K562 (cell line): ENCODE measurements around the gene PITPNB. TPM values are rescaled to one million over a fixed set of nuclear protein-coding genes. Genes with fewer than 3 reads are reported as not detected.
A peak's percentile ranks its signal among the peaks of the same experiment; 100 is the strongest.

Experiments used
- ATAC-seq: fragments of 200-7000 bp; cut with Tn5 transposase; 3 replicates; pipeline ENCODE4 v1.9.1; 2020; ENCODE audit warnings: moderate library complexity
- BruUV-seq: library from RNA; stranded (reverse); fragments of 400-500 nt; replicated peaks from 2 replicates; lab custom pipeline; 2021; lab: Mats Ljungman, UMichigan
- CTCF ChIA-PET: fragments of 300-600 bp; formaldehyde crosslinking; extraction: SDS; loops from one replicate; lab custom pipeline; 2021; ENCODE audit warnings: low intra/inter-chr PET ratio; lab: Yijun Ruan, JAX
- POLR2A ChIA-PET: fragments of 300-600, 350-650 bp; sonication (Branson Sonifier 250); formaldehyde crosslinking; extraction: SDS; loops from one replicate; lab custom pipeline; 2021; ENCODE audit warnings: antibody characterized with exemption, inconsistent platforms; lab: Yijun Ruan, JAX
- DNase-seq, 4 experiments: peaks; one replicate each; pipeline versions ENCODE4 v3.0.0 to v3.0.0-alpha.2; 2011 to 2018; ENCODE audit warnings: low spot score in 3 of 4, mixed read lengths in 3 of 4; ENCODE audit errors: extremely low read depth in 1 of 4
- FAIRE-seq: peaks from 2 replicates; lab custom pipeline; 2011; peaks lifted over from hg19 to GRCh38; lab: Jason Lieb, UNC
- H2AFZ ChIP-seq: 2 replicates; pipeline ENCODE4 v1.6.0; 2011; ENCODE audit warnings: low read depth, low read length, control low read depth, inconsistent platforms
- H3K27ac ChIP-seq: fragments of 200-600 bp; 3 replicates; pipeline ENCODE4 v1.8.0; 2011; ENCODE audit warnings: low read depth, mild to moderate bottlenecking, control low read depth, inconsistent platforms, low read length, moderate library complexity, mixed read lengths; ENCODE audit errors: extremely low read depth
- H3K27me3 ChIP-seq, 2 experiments: fragments of 300-600 bp in 1 of 2; 2 replicates in 1 of 2; 3 replicates in 1 of 2; pipeline versions ENCODE4 v1.6.0 to v1.8.0; 2011; ENCODE audit warnings: inconsistent platforms in 2 of 2, low read length in 2 of 2, mild to moderate bottlenecking in 1 of 2, mixed read lengths in 1 of 2, moderate library complexity in 1 of 2; ENCODE audit not compliant: control insufficient read depth in 2 of 2, insufficient read depth in 2 of 2
- H3K36me3 ChIP-seq: fragments of 300-600 bp; 3 replicates; pipeline ENCODE4 v1.8.0; 2011; ENCODE audit warnings: mild to moderate bottlenecking, low read length, inconsistent platforms; ENCODE audit not compliant: control insufficient read depth, insufficient read depth
- H3K4me1 ChIP-seq, 2 experiments: fragments of 200-600 bp in 1 of 2; replicated peaks in 1 of 2; 2 replicates in 1 of 2; 3 replicates in 1 of 2; pipeline versions ENCODE4 v1.5.1 to v1.8.0; 2011; ENCODE audit warnings: inconsistent platforms in 2 of 2, low read length in 2 of 2, mild to moderate bottlenecking in 1 of 2, mixed read lengths in 1 of 2, moderate library complexity in 1 of 2; ENCODE audit not compliant: control insufficient read depth in 2 of 2, insufficient read depth in 2 of 2
- H3K4me2 ChIP-seq: 2 replicates; pipeline ENCODE4 v1.6.1; 2011; ENCODE audit warnings: low read length, control low read depth, inconsistent platforms, mixed read lengths; ENCODE audit not compliant: insufficient read depth
- H3K4me3 ChIP-seq: fragments of 200-600 bp; sonication (generic), shearing (Covaris generic); 2 replicates; pipeline ENCODE4 v1.5.1; 2016; ENCODE audit warnings: control low read depth, inconsistent platforms
- H3K79me2 ChIP-seq: fragments of 200-600 bp; 3 replicates; pipeline ENCODE4 v1.8.0; 2011; ENCODE audit warnings: low read length, inconsistent platforms; ENCODE audit not compliant: control insufficient read depth, insufficient read depth
- H3K9ac ChIP-seq, 2 experiments: 2 replicates each; pipeline versions ENCODE4 v1.6.0 to v1.6.1; 2011; ENCODE audit warnings: low read depth in 2 of 2, low read length in 2 of 2, control low read depth in 1 of 2, inconsistent platforms in 1 of 2, mild to moderate bottlenecking in 1 of 2, mixed read lengths in 1 of 2; ENCODE audit not compliant: insufficient read depth in 1 of 2
- H3K9me1 ChIP-seq: one replicate; pipeline ENCODE4 v1.6.0; 2011; ENCODE audit warnings: inconsistent platforms, mild to moderate bottlenecking, low read length, moderate library complexity; ENCODE audit not compliant: control insufficient read depth, insufficient read depth
- H3K9me3 ChIP-seq: replicated peaks from 2 replicates; pipeline ENCODE4 v1.5.1; 2011; ENCODE audit warnings: low read depth, low read length, inconsistent platforms; ENCODE audit not compliant: control insufficient read depth, insufficient read depth
- H4K20me1 ChIP-seq: replicated peaks from 2 replicates; pipeline ENCODE4 v1.6.1; 2011; ENCODE audit warnings: low read length, inconsistent platforms, mixed read lengths; ENCODE audit not compliant: control insufficient read depth, insufficient read depth
- RNF2 ChIP-seq: sonication (generic); IDR thresholded peaks from 2 replicates; pipeline ENCODE4 v1.6.1; 2016
- ZNF316 ChIP-seq: fragments of 450-650 bp; IDR thresholded peaks from 2 replicates; pipeline ENCODE4 v1.6.1; 2016
- WGBS: fragments of 100-300 bp; shearing (Covaris generic); methylation state at CpG from one replicate; pipeline ENCODE4 v1.1.6; 2016; ENCODE audit warnings: low coverage, mixed read lengths; ENCODE audit not compliant: insufficient coverage; ENCODE audit errors: missing lambda C conversion rate; 5-methylcytosine and 5-hydroxymethylcytosine counted together
- in situ Hi-C: fragments of 300-500 bp; cut with MboI; formaldehyde crosslinking; loops from 4 replicates; pipeline ENCODE4 v1.15.0; 2018; ENCODE audit warnings: inconsistent platforms, mixed read lengths
- intact Hi-C: fragments of 100-400 bp; cut with micrococcal nuclease; formaldehyde crosslinking; loops from 2 replicates; pipeline ENCODE4 v1.14.2; 2022
- polyA plus RNA-seq, 8 experiments: library from polyadenylated mRNA; depleted of rRNA in 4 of 8; stranded (reverse) in 5 of 8; unstranded in 3 of 8; fragments of >200 nt; fragmentation: Nextera tagmentation in 2 of 8; fragmentation: Illumina TruSeq in 1 of 8; extraction: Ambion mirVana in 2 of 8; extraction: Trizol in 1 of 8; gene quantifications; 2 replicates each; pipeline versions ENCODE4 v1.2.1 to v1.2.3, GENCODE V29; 2011 to 2014; ENCODE audit warnings: inconsistent platforms in 1 of 8, missing spikeins in 1 of 8
- total RNA-seq, 7 experiments: library from RNA; depleted of rRNA in 6 of 7; stranded (reverse); fragments of >200 nt in 6 of 7; fragmentation: Illumina TruSeq in 2 of 7; extraction: Trizol in 2 of 7; gene quantifications; 2 replicates each; pipeline versions ENCODE4 v1.2.1 to v1.2.3, GENCODE V29; 2011 to 2021; ENCODE audit warnings: low replicate concordance in 1 of 7
- TF ChIP-seq, protein P1 (sequence below), 2 experiments: fragments of 450-650 bp; IDR thresholded peaks; 2 replicates each; pipeline ENCODE4 v1.6.1; 2016
- TF ChIP-seq, protein P2 (sequence below): sonication (generic); formaldehyde crosslinking; IDR thresholded peaks from 2 replicates; pipeline ENCODE4 v1.8.1; 2023; ENCODE audit warnings: missing genetic modification reagents, mild to moderate bottlenecking, borderline replicate concordance
- TF ChIP-seq, protein P3 (sequence below): sonication (generic); formaldehyde crosslinking; IDR thresholded peaks from 2 replicates; pipeline ENCODE4 v1.8.1; 2022; ENCODE audit warnings: missing genetic modification reagents

The PITPNB gene
- total and polyA plus RNA-seq, 9 of the 15 experiments (the other 6 are each of a cell fraction or from before 2014, with no cell fraction given), result 13.1 to 52.4 (median 34.7) TPM

DNA sequence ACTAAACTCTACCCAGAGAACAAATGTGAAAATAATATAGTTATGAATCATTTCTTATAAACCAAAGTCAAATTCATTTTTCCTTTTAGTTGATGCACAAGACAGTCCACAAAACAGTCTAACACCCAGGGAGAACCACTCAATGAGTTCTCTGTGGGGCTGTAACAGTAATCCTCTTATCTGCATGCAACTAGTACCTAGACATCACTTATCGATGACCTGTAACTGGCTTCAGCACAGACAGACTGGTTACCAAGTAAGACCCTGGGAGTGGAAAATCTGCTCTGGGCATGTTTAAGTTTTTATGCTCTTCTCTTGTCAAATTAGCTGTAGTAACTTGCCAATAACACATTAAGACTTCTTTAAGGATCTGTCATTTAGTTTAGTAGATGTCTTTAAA lies 46.6 kb downstream of the PITPNB start:
- ATAC-seq (no peak), FAIRE-seq (no peak)
- Histone ChIP-seq H3K4me1 (no peaks in the 10 kb centered on the region; a peak in 1 of 5 replicates), H4K20me1 (no peaks in the 10 kb centered on the region), H3K4me2 (no peak overlapping the region), H3K9ac (no peak overlapping the region), H3K79me2 (peaks cover 4% of the 10 kb centered on the region; the same call in 1 of the 3 replicates), H3K9me1 (no peaks in the 10 kb centered on the region), H3K36me3 (peaks cover 69% of the 10 kb centered on the region)
- intact Hi-C loops (no loop called here), in situ Hi-C loops (no loop called here)
- WGBS, result 91% methylated on average over 1 of the region's 1 CpG
- TF ChIP-seq RNF2, result no peak
- TF ChIP-seq, protein P1, sequence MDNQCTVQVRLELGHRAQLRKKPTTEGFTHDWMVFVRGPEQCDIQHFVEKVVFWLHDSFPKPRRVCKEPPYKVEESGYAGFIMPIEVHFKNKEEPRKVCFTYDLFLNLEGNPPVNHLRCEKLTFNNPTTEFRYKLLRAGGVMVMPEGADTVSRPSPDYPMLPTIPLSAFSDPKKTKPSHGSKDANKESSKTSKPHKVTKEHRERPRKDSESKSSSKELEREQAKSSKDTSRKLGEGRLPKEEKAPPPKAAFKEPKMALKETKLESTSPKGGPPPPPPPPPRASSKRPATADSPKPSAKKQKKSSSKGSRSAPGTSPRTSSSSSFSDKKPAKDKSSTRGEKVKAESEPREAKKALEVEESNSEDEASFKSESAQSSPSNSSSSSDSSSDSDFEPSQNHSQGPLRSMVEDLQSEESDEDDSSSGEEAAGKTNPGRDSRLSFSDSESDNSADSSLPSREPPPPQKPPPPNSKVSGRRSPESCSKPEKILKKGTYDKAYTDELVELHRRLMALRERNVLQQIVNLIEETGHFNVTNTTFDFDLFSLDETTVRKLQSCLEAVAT (IDR thresholded peaks at IDR 0.05), result peak in 1 of 2 experiments; percentile 67; a peak in 2 of 4 replicates
- TF ChIP-seq ZNF316, result no peak
- TF ChIP-seq, all 486 proteins: peak for 1
- Histone ChIP-seq H3K9me3 (no peaks in the 10 kb centered on the region), H2AFZ (no peak overlapping the region), H3K27ac (no peak overlapping the region), H3K4me3 (no peak overlapping the region), H3K27me3 (no peaks in the 10 kb centered on the region)
- BruUV-seq, result no TSS peak
- DNase-seq, result no peak
- ChIA-PET CTCF (no interaction called here), POLR2A (no interaction called here)

DNA sequence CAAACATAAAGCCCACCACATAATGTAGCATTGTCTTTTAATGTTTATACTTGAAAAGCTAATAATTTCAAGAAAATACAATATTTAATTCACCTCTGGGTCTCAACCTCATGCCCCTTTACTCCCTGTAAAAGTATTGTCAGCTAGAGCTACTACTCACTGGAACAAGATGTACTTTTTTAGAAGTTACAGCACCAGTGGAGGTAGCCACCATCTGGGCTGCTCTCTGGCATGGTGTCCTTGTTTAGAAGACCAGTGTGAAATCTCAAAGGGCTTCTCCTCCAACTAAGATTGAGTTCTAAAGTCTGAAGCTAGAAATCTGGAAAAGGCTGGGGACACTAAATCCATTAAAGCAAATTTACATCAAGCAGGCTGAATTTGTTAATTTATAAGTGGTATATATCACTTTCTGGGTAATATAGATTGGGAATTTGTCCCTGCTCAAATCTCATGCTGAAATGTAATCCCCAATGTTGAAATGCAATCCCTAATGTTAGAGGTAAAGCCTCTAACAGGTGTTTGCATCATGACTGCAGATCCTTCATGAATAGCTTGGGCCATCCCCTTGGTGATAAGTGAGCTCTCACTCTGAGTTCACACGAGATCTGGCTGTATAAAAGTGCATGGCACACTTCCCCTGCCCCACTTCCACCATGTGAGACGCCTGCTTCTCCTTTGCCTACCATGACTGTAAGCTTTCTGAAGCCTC lies 47.6 kb downstream of the PITPNB start:
- intact Hi-C loops (no loop called here), in situ Hi-C loops (no loop called here)
- CTCF ChIA-PET, result no interaction called here
- Histone ChIP-seq H3K27ac (no peak overlapping the region), H3K4me2 (no peak overlapping the region), H3K9ac (no peak overlapping the region), H3K4me3 (no peak overlapping the region), H3K27me3 (no peaks in the 10 kb centered on the region), H3K79me2 (peaks cover 4% of the 10 kb centered on the region; the same call in 1 of the 3 replicates), H4K20me1 (no peaks in the 10 kb centered on the region), H3K9me3 (no peaks in the 10 kb centered on the region), H2AFZ (no peak overlapping the region), H3K9me1 (no peaks in the 10 kb centered on the region), H3K36me3 (peaks cover 74% of the 10 kb centered on the region), H3K4me1 (no peaks in the 10 kb centered on the region; a peak in 1 of 5 replicates)
- ATAC-seq (no peak), FAIRE-seq (no peak), DNase-seq (no peak)
- WGBS, result 80% methylated on average over 2 of the region's 2 CpGs
- POLR2A ChIA-PET, result no interaction called here
- BruUV-seq, result no TSS peak
- TF ChIP-seq, protein P2, sequence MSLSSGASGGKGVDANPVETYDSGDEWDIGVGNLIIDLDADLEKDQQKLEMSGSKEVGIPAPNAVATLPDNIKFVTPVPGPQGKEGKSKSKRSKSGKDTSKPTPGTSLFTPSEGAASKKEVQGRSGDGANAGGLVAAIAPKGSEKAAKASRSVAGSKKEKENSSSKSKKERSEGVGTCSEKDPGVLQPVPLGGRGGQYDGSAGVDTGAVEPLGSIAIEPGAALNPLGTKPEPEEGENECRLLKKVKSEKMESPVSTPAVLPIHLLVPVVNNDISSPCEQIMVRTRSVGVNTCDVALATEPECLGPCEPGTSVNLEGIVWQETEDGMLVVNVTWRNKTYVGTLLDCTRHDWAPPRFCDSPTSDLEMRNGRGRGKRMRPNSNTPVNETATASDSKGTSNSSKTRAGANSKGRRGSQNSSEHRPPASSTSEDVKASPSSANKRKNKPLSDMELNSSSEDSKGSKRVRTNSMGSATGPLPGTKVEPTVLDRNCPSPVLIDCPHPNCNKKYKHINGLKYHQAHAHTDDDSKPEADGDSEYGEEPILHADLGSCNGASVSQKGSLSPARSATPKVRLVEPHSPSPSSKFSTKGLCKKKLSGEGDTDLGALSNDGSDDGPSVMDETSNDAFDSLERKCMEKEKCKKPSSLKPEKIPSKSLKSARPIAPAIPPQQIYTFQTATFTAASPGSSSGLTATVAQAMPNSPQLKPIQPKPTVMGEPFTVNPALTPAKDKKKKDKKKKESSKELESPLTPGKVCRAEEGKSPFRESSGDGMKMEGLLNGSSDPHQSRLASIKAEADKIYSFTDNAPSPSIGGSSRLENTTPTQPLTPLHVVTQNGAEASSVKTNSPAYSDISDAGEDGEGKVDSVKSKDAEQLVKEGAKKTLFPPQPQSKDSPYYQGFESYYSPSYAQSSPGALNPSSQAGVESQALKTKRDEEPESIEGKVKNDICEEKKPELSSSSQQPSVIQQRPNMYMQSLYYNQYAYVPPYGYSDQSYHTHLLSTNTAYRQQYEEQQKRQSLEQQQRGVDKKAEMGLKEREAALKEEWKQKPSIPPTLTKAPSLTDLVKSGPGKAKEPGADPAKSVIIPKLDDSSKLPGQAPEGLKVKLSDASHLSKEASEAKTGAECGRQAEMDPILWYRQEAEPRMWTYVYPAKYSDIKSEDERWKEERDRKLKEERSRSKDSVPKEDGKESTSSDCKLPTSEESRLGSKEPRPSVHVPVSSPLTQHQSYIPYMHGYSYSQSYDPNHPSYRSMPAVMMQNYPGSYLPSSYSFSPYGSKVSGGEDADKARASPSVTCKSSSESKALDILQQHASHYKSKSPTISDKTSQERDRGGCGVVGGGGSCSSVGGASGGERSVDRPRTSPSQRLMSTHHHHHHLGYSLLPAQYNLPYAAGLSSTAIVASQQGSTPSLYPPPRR (CRISPR knock-in tag), result no peak
- TF ChIP-seq, protein P3, sequence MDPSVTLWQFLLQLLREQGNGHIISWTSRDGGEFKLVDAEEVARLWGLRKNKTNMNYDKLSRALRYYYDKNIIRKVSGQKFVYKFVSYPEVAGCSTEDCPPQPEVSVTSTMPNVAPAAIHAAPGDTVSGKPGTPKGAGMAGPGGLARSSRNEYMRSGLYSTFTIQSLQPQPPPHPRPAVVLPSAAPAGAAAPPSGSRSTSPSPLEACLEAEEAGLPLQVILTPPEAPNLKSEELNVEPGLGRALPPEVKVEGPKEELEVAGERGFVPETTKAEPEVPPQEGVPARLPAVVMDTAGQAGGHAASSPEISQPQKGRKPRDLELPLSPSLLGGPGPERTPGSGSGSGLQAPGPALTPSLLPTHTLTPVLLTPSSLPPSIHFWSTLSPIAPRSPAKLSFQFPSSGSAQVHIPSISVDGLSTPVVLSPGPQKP (CRISPR knock-in tag), result no peak
